ENCODE results near the gene OBSCN.
"Not testable (repeated sequence)": the region's sequence is repeated elsewhere in the genome, so short reads cannot be mapped to it uniquely, and the experiment has no call there.

Gene OBSCN

GRCh38 chr1:228182296-228183030 is 25.4 kb upstream of the OBSCN start:
- H3K27me3 ChIP-seq (ENCODE audit: control insufficient read depth, insufficient read depth, low read length) = no peaks in the 10 kb centered on the region
- H3K36me3 ChIP-seq (ENCODE audit: control insufficient read depth, insufficient read depth, low read length) = peaks cover 3% of the 10 kb centered on the region
- H3K27ac ChIP-seq (ENCODE audit: low read depth, low read length) = no peak overlapping the region

GRCh38 chr1:228184152-228184551 is 23.7 kb upstream of the OBSCN start:
- Histone ChIP-seq H3K27me3 (ENCODE audit: control insufficient read depth, insufficient read depth, low read length) (no peaks in the 10 kb centered on the region), H3K4me3 (ENCODE audit: low read length) (no peak overlapping the region), H3K4me1 (ENCODE audit: control insufficient read depth, insufficient read depth, low read length) (peaks cover 3% of the 10 kb centered on the region), H3K9ac (ENCODE audit: low read length) (no peak overlapping the region), H3K27ac (ENCODE audit: low read depth, low read length) (no peak overlapping the region), H3K36me3 (ENCODE audit: control insufficient read depth, insufficient read depth, low read length) (peaks cover 3% of the 10 kb centered on the region)

More at GRCh38 chr1:228182296-228183030, 25.4 kb upstream of the OBSCN start:
- no peak overlapping the region for H3K9ac ChIP-seq (ENCODE audit: low read length)
- H3K4me1 ChIP-seq (ENCODE audit: control insufficient read depth, insufficient read depth, low read length) = peaks cover 3% of the 10 kb centered on the region
- H3K4me3 ChIP-seq (ENCODE audit: low read length) = no peak overlapping the region

DNA sequence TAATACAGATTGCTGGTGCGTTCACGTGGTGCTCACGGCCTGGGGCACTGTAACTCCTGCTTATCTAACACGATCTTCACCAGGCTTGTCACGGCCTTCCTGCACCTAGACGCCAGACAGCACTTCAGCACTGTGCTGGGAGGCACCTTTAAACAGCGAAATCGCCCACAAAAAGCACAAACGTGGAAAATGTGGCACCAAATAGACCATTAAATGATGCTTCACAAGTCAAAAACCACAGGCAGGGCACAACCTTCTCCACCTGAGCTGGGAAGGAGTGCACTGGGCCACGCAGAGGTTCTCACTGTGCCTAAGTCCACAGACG is 22.2 kb upstream of the OBSCN start:
- Histone ChIP-seq H3K27me3 (ENCODE audit: control insufficient read depth, insufficient read depth, low read length) (no peaks in the 10 kb centered on the region), H3K27ac (ENCODE audit: low read depth, low read length) (no peak overlapping the region), H3K4me3 (ENCODE audit: low read length) (no peak overlapping the region), H3K4me1 (ENCODE audit: control insufficient read depth, insufficient read depth, low read length) (no peaks in the 10 kb centered on the region), H3K9ac (ENCODE audit: low read length) (no peak overlapping the region), H3K36me3 (ENCODE audit: control insufficient read depth, insufficient read depth, low read length) (peaks cover 3% of the 10 kb centered on the region)

GRCh38 chr1:228188249-228188648 is 19.6 kb upstream of the OBSCN start:
- H3K36me3 ChIP-seq (ENCODE audit: control insufficient read depth, insufficient read depth, low read length); H3K4me1 ChIP-seq (ENCODE audit: control insufficient read depth, insufficient read depth, low read length); H3K27me3 ChIP-seq (ENCODE audit: control insufficient read depth, insufficient read depth, low read length); H3K4me3 ChIP-seq (ENCODE audit: low read length); H3K27ac ChIP-seq (ENCODE audit: low read depth, low read length); H3K9ac ChIP-seq (ENCODE audit: low read length): not testable (repeated sequence)

GRCh38 chr1:228190182-228190581 is 17.7 kb upstream of the OBSCN start:
- Histone ChIP-seq H3K9ac (ENCODE audit: low read length) (no peak overlapping the region), H3K27me3 (ENCODE audit: control insufficient read depth, insufficient read depth, low read length) (no peaks in the 10 kb centered on the region), H3K27ac (ENCODE audit: low read depth, low read length) (no peak overlapping the region), H3K4me1 (ENCODE audit: control insufficient read depth, insufficient read depth, low read length) (no peaks in the 10 kb centered on the region), H3K36me3 (ENCODE audit: control insufficient read depth, insufficient read depth, low read length) (no peaks in the 10 kb centered on the region), H3K4me3 (ENCODE audit: low read length) (no peak overlapping the region)

DNA sequence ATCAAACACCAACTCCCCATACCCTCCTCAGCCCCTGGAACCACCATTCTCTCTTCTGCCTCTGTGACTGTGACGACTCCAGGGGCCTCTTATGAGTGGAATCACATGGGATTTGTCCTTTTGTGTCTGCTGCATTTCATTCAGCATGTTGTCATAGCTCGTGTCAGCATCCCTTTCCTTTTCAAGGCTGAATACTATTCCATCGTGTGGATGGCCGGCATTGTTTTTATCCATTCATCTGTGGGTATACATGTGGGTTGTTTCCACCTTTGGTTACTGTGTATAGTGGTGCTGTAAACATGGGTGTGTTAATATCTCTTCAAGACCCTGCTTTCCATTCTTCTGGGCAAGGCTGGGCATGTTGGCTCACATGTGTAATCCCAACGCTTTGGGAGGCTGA is 17.1 kb upstream of the OBSCN start:
- Histone ChIP-seq H3K36me3 (ENCODE audit: control insufficient read depth, insufficient read depth, low read length) (no peaks in the 10 kb centered on the region), H3K4me3 (ENCODE audit: low read length) (no peak overlapping the region), H3K27ac (ENCODE audit: low read depth, low read length) (no peak overlapping the region), H3K27me3 (ENCODE audit: control insufficient read depth, insufficient read depth, low read length) (no peaks in the 10 kb centered on the region), H3K4me1 (ENCODE audit: control insufficient read depth, insufficient read depth, low read length) (no peaks in the 10 kb centered on the region), H3K9ac (ENCODE audit: low read length) (no peak overlapping the region)

GRCh38 chr1:228194436-228194835 is 13.4 kb upstream of the OBSCN start:
- H3K4me3 ChIP-seq (ENCODE audit: low read length) = no peak overlapping the region

DNA sequence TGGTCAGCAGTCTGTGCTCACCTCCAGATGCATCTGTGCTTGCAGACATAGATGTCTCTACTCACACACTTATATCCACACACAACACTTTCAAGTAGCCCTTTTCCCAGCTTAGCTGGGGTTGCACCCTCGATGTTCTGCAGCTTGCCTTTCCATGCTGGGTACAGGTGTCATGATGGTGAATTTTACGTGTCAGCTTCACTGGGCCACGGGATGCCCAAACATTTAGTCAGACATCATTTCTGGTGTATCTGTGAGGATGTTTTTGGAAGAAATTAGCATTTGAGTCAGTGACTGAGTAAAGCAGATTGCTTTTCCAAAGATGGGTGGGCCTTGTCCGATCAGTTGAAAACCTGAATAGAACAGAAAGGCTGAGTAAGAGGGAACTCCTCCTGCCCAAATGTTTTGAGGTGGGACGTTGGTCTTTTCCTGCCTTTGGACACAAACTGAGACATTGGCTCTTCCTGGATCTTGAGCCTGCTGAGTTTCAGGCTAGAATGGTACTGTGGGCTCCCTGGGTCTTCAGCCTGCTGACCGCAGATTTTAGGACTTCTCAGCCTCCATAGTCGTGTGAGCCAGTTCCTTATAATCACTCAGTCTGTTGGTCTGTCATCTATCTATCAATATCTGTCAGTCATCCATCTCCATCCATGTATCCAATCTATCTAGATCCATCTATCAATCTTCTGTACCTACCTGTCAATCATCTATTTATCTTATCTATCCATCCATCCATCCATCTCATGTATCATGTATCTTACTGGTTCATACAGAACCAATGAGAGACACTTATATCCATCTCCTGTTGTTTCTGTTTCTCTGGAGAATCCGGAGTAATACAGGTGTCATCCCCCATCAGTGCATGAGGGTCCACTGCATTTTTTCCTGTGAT is 12.7 kb upstream of the OBSCN start:
- no peak overlapping the region for H3K9ac ChIP-seq (ENCODE audit: low read length)
- H3K4me1 ChIP-seq (ENCODE audit: control insufficient read depth, insufficient read depth, low read length) = no peaks in the 10 kb centered on the region
- H3K4me3 ChIP-seq (ENCODE audit: low read length) = no peak overlapping the region
- H3K27me3 ChIP-seq (ENCODE audit: control insufficient read depth, insufficient read depth, low read length) = no peaks in the 10 kb centered on the region
- no peak overlapping the region for H3K27ac ChIP-seq (ENCODE audit: low read depth, low read length)
- H3K36me3 ChIP-seq (ENCODE audit: control insufficient read depth, insufficient read depth, low read length) = no peaks in the 10 kb centered on the region

More at GRCh38 chr1:228194436-228194835, 13.4 kb upstream of the OBSCN start:
- no peaks in the 10 kb centered on the region for H3K36me3 ChIP-seq (ENCODE audit: control insufficient read depth, insufficient read depth, low read length)
- no peaks in the 10 kb centered on the region for H3K27me3 ChIP-seq (ENCODE audit: control insufficient read depth, insufficient read depth, low read length)
- H3K9ac ChIP-seq (ENCODE audit: low read length) = no peak overlapping the region
- no peaks in the 10 kb centered on the region for H3K4me1 ChIP-seq (ENCODE audit: control insufficient read depth, insufficient read depth, low read length)
- no peak overlapping the region for H3K27ac ChIP-seq (ENCODE audit: low read depth, low read length)

DNA sequence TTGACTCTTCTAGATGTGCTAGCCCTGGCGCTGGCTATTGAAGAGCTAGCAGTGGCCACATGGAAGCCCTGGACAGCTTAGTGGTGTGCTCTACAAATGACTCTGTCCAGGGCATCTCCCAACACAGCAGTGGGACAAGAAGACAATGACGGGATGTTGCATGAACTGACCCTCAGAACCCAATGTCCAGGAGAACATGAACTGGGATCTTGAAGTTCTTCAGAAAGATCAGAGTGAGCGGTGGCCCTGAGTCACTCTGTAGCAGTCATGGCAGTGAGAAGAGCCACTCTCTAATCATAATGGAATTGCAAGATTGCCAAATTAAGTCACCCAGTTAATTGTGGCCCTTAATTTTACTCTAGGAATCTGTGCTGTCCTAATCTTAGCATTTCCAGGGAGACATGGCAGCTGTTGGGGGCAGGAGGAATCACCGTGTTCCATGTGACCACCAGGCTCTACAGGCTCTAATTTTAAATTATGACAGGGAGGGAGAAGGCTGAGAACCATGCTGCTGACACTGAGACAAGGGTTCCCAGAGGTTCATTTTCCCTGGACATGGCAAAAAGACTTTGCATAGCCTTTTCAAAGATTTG is 10.2 kb upstream of the OBSCN start:
- Histone ChIP-seq H3K27ac (ENCODE audit: low read depth, low read length) (no peak overlapping the region), H3K9ac (ENCODE audit: low read length) (no peak overlapping the region), H3K27me3 (ENCODE audit: control insufficient read depth, insufficient read depth, low read length) (no peaks in the 10 kb centered on the region), H3K4me3 (ENCODE audit: low read length) (no peak overlapping the region), H3K4me1 (ENCODE audit: control insufficient read depth, insufficient read depth, low read length) (no peaks in the 10 kb centered on the region), H3K36me3 (ENCODE audit: control insufficient read depth, insufficient read depth, low read length) (no peaks in the 10 kb centered on the region)

DNA sequence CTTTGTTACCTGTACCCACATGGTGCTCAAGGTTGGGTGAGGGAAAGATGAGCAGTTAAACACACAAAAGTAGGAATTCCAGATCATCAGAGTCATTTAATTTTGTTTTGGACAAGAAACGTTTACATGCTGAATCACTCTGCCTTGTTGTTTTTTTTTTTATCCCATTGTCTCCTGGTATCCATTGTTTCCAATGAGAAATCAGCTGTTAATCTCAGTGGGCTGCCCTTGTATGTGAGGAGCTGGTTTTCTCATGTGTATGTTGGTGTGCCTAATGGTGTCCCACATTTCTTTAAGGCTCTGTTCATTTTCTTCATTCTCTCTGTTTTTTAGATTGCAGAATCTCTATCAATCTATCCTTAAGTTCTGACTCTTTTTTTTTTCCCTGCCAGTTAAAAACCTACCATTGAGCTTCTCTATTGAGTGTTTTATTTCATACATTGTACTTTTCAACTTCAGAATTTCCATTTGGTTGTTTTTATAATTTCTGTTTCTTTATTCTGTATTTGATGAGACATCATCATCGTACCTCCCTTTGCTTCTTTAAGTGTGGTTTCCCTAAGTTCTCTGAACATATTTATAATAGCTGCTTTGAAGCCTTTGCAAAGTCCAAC is 8.8 kb upstream of the OBSCN start:
- Histone ChIP-seq H3K36me3 (ENCODE audit: control insufficient read depth, insufficient read depth, low read length) (no peaks in the 10 kb centered on the region), H3K27me3 (ENCODE audit: control insufficient read depth, insufficient read depth, low read length) (no peaks in the 10 kb centered on the region), H3K9ac (ENCODE audit: low read length) (no peak overlapping the region), H3K27ac (ENCODE audit: low read depth, low read length) (no peak overlapping the region), H3K4me1 (ENCODE audit: control insufficient read depth, insufficient read depth, low read length) (no peaks in the 10 kb centered on the region), H3K4me3 (ENCODE audit: low read length) (no peak overlapping the region)

DNA sequence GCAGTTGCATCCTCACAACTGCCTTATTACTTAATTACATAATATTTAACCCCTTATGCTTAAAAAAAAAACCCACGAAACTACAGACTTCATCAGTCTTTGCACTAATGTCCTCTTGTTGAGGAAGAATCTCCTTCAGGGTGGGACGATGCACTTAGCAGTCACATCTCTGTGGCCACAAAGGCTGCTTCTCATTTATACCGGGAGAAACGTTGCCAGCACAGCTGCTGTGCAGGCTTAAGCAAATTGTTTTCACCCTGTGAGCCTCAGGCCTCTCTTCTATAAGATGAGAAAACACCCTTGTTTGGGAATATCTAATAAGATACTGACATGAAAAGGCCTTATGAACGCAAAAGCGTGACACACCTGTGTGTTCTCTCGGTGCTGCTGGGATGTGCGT is 2.9 kb upstream of the OBSCN start:
- H3K4me3 ChIP-seq (ENCODE audit: low read length) = no peak overlapping the region
- no peak overlapping the region for H3K27ac ChIP-seq (ENCODE audit: low read depth, low read length)
- H3K27me3 ChIP-seq (ENCODE audit: control insufficient read depth, insufficient read depth, low read length) = no peaks in the 10 kb centered on the region
- no peak overlapping the region for H3K9ac ChIP-seq (ENCODE audit: low read length)
- no peaks in the 10 kb centered on the region for H3K4me1 ChIP-seq (ENCODE audit: control insufficient read depth, insufficient read depth, low read length)
- no peaks in the 10 kb centered on the region for H3K36me3 ChIP-seq (ENCODE audit: control insufficient read depth, insufficient read depth, low read length)

Measured in rectal smooth muscle tissue (tissue), 1 donor.